ENCODE data around the gene MPL. TPM values are rescaled to one million over a fixed set of nuclear protein-coding genes. Genes with fewer than 3 reads are reported as not detected.

MPL gene
- total RNA-seq, 1 experiment from 2014 or later = not detected

- Histone ChIP-seq H3K36me3 (ENCODE audit: control insufficient read depth in 1 of 2, insufficient read depth in 2 of 2, low read length in 2 of 2) (no peaks in the 10 kb centered on the region), H3K9ac (ENCODE audit: low read length) (no peak overlapping the region), H3K4me3 (replicated peaks in 1 of 2; ENCODE audit: low read depth in 1 of 2, low read length in 2 of 2) (no peak overlapping the region), H3K9me3 (ENCODE audit: control insufficient read depth in 1 of 2, insufficient read depth in 1 of 2, low read depth in 1 of 2, low read length in 2 of 2) (no peaks in the 10 kb centered on the region), H3K79me2 (ENCODE audit: insufficient read depth, low read length) (peaks cover 5% of the 10 kb centered on the region), H3K9me2 (ENCODE audit: insufficient read depth) (no peaks in the 10 kb centered on the region), H4K20me1 (ENCODE audit: insufficient read depth) (no peaks in the 10 kb centered on the region), H3K4me1 (ENCODE audit: control insufficient read depth in 1 of 2, insufficient read depth in 2 of 2, low read length in 2 of 2) (peaks cover 0 to 5% of the 10 kb centered on the region in 2 experiments; a peak in 1 of 4 replicates), H3K27me3 (ENCODE audit: insufficient read depth, low read length) (no peaks in the 10 kb centered on the region), H2AFZ (ENCODE audit: low read depth, low read length, poor library complexity, severe bottlenecking) (no peak overlapping the region), H3K27ac (ENCODE audit: low read depth, low read length) (no peak overlapping the region), H3K4me2 (ENCODE audit: low read length) (no peak overlapping the region)
- intact Hi-C loops (cut with micrococcal nuclease) = no loop called here
- no peak for TF ChIP-seq SIN3A (IDR thresholded peaks at IDR 0.05; ENCODE audit: low read depth)
- TF ChIP-seq ZBTB33 (IDR thresholded peaks at IDR 0.05; ENCODE audit: extremely low read depth, insufficient replicate concordance, low read length) = no peak
- no peak for TF ChIP-seq REST (IDR thresholded peaks at IDR 0.05; ENCODE audit: low read depth)
- TF ChIP-seq YY1 (IDR thresholded peaks at IDR 0.05; ENCODE audit: extremely low read depth, insufficient replicate concordance, low read depth, low read length) = no peak
- no peak for TF ChIP-seq ZFX (IDR thresholded peaks at IDR 0.05)
- TF ChIP-seq SRF (IDR thresholded peaks at IDR 0.05; ENCODE audit: low read depth) = no peak
- no peak for TF ChIP-seq ATF3 (IDR thresholded peaks at IDR 0.05)
- no peak for TF ChIP-seq EZH2 (IDR thresholded peaks at IDR 0.05)
- no peak for TF ChIP-seq TCF7L2 (IDR thresholded peaks at IDR 0.05; ENCODE audit: borderline replicate concordance, extremely low read depth, insufficient read depth, insufficient read length)
- no peak for TF ChIP-seq MAX (IDR thresholded peaks at IDR 0.05)
- TF ChIP-seq CBX3 (IDR thresholded peaks at IDR 0.05; ENCODE audit: low read depth) = no peak
- TF ChIP-seq RAD21 (IDR thresholded peaks at IDR 0.05; ENCODE audit: low read depth) = no peak
- no peak for TF ChIP-seq JUND (IDR thresholded peaks at IDR 0.05)
- TF ChIP-seq SP1 (IDR thresholded peaks at IDR 0.05; ENCODE audit: low read depth) = no peak
- no peak for TF ChIP-seq ZNF274 (IDR thresholded peaks at IDR 0.05; ENCODE audit: low read depth, low read length)
- TF ChIP-seq ELF1 (IDR thresholded peaks at IDR 0.05; ENCODE audit: borderline replicate concordance, low read depth) = no peak
- TF ChIP-seq CTCF (IDR thresholded peaks at IDR 0.05 in 2 of 3, conservative IDR thresholded peaks at IDR 0.05 in 1 of 3; ENCODE audit: borderline replicate concordance in 1 of 3, insufficient read depth in 1 of 3, low read depth in 2 of 3, low read length in 2 of 3) = no peak
- no peak for TF ChIP-seq EZH2phosphoT487 (IDR thresholded peaks at IDR 0.05; ENCODE audit: borderline replicate concordance)
- BruUV-seq (replicated peaks) = no TSS peak
- DNase-seq (ENCODE audit: low read depth, low spot score) = no peak
- POLR2A ChIA-PET = no interaction called here
- no peak for ATAC-seq
- CTCF ChIA-PET = no interaction called here
- RAD21 ChIA-PET (ENCODE audit: low non-redundant PET in 1 of 2, low total read pairs in 2 of 2, uncharacterized antibody in 2 of 2, unreplicated experiment in 2 of 2) = no interaction called here
These were observed 57.9 kb downstream of the MPL start for GRCh38 chr1:43395523-43395922.
